Endothelial cell of umbilical vein (primary cell): Measurements from ENCODE around the gene AADACL2. TPM values are rescaled to one million over a fixed set of nuclear protein-coding genes. Genes with fewer than 3 reads are reported as not detected.

Experiments used
- BruUV-seq: library from RNA; stranded (reverse); fragments of 400-500 nt; replicated peaks from 2 replicates; lab custom pipeline; 2021; lab: Mats Ljungman, UMichigan
- CTCF ChIA-PET: fragments of 300-600, 350-600 bp; sonication (Branson Sonifier 250); formaldehyde crosslinking; loops from one replicate; lab custom pipeline; 2021; ENCODE audit warnings: antibody characterized with exemption, inconsistent platforms; lab: Charles Lee
- POLR2A ChIA-PET: fragments of 300-600, 350-600 bp; sonication (Branson Sonifier 250); formaldehyde crosslinking; loops from one replicate; lab custom pipeline; 2021; ENCODE audit warnings: antibody characterized with exemption, inconsistent platforms; lab: Charles Lee
- DNase-seq: peaks from one replicate; pipeline ENCODE4 v3.0.0-alpha.2; 2011; ENCODE audit warnings: low read depth, low spot score
- FAIRE-seq: peaks from 2 replicates; lab custom pipeline; 2011; peaks lifted over from hg19 to GRCh38; lab: Jason Lieb, UNC
- H2AFZ ChIP-seq: 2 replicates; pipeline ENCODE4 v1.6.0; 2012; ENCODE audit warnings: low read depth, low read length, control low read depth, inconsistent platforms
- H3K27ac ChIP-seq: 2 replicates; pipeline ENCODE4 v1.5.1; 2011; ENCODE audit warnings: low read depth, mild to moderate bottlenecking, control low read depth, low read length, moderate library complexity; ENCODE audit not compliant: insufficient read depth
- H3K27me3 ChIP-seq, 2 experiments: 2 replicates each; pipeline versions ENCODE4 v1.6.0 to v1.6.1; 2011; ENCODE audit warnings: low read length in 2 of 2, mixed read lengths in 1 of 2; ENCODE audit not compliant: control insufficient read depth in 2 of 2, insufficient read depth in 2 of 2
- H3K36me3 ChIP-seq, 2 experiments: 2 replicates in 1 of 2; 3 replicates in 1 of 2; pipeline ENCODE4 v1.5.1; 2011; ENCODE audit warnings: low read length in 2 of 2, mild to moderate bottlenecking in 1 of 2, moderate library complexity in 1 of 2; ENCODE audit not compliant: control insufficient read depth in 2 of 2, insufficient read depth in 2 of 2; ENCODE audit errors: extremely low read depth in 1 of 2
- H3K4me1 ChIP-seq: 3 replicates; pipeline ENCODE4 v1.5.1; 2011; ENCODE audit warnings: mild to moderate bottlenecking, low read length; ENCODE audit not compliant: control insufficient read depth, insufficient read depth; ENCODE audit errors: extremely low read depth
- H3K4me2 ChIP-seq: 2 replicates; pipeline ENCODE4 v1.6.1; 2011; ENCODE audit warnings: low read length, control low read depth, mixed read lengths; ENCODE audit not compliant: insufficient read depth
- H3K4me3 ChIP-seq, 3 experiments: fragments of 200-600 bp in 1 of 3; sonication (generic), shearing (Covaris generic) in 1 of 3; replicated peaks in 1 of 3; 2 replicates each; pipeline ENCODE4 v1.5.1; 2011 to 2016; ENCODE audit warnings: control low read depth in 3 of 3, low read length in 3 of 3, mild to moderate bottlenecking in 2 of 3, inconsistent platforms in 1 of 3, low read depth in 1 of 3, moderate library complexity in 1 of 3; ENCODE audit not compliant: insufficient read depth in 1 of 3
- H3K79me2 ChIP-seq: 2 replicates; pipeline ENCODE4 v1.6.0; 2012; ENCODE audit warnings: low read length, inconsistent platforms; ENCODE audit not compliant: control insufficient read depth, insufficient read depth
- H3K9ac ChIP-seq: replicated peaks from 2 replicates; pipeline ENCODE3; 2011; ENCODE audit warnings: low read length, control low read depth; ENCODE audit not compliant: insufficient read depth; ENCODE audit errors: extremely low read depth
- H3K9me1 ChIP-seq: replicated peaks from 3 replicates; pipeline ENCODE4 v1.6.0; 2011; ENCODE audit warnings: mild to moderate bottlenecking, low read length; ENCODE audit not compliant: control insufficient read depth, insufficient read depth; ENCODE audit errors: extremely low read depth
- H3K9me3 ChIP-seq: replicated peaks from 2 replicates; pipeline ENCODE4 v1.5.1; 2012; ENCODE audit warnings: low read length, inconsistent platforms; ENCODE audit not compliant: control insufficient read depth, insufficient read depth
- H4K20me1 ChIP-seq: replicated peaks from 2 replicates; pipeline ENCODE3; 2011; ENCODE audit warnings: mild to moderate bottlenecking, low read length; ENCODE audit not compliant: control insufficient read depth, insufficient read depth; ENCODE audit errors: extremely low read depth
- EZH2 ChIP-seq: IDR thresholded peaks from 2 replicates; pipeline ENCODE4 v1.6.1; 2012; ENCODE audit warnings: borderline replicate concordance, low read depth, mild to moderate bottlenecking, moderate library complexity, low read length, inconsistent platforms; ENCODE audit not compliant: severe bottlenecking
- FOS ChIP-seq: IDR thresholded peaks from 2 replicates; pipeline ENCODE4 v1.6.1; 2011; ENCODE audit warnings: mild to moderate bottlenecking, low read length, moderate library complexity, borderline replicate concordance; ENCODE audit not compliant: insufficient read depth
- GATA2 ChIP-seq: IDR thresholded peaks from 2 replicates; pipeline ENCODE4 v1.7.0; 2011; ENCODE audit warnings: low read depth, mild to moderate bottlenecking, moderate library complexity, mixed read lengths, low read length; ENCODE audit not compliant: insufficient read length, insufficient read depth
- JUN ChIP-seq: IDR thresholded peaks from 2 replicates; pipeline ENCODE4 v1.6.1; 2011; ENCODE audit warnings: borderline replicate concordance, low read depth; ENCODE audit not compliant: insufficient read length, insufficient read depth
- MYC ChIP-seq: IDR thresholded peaks from one replicate; pipeline ENCODE4 v1.6.1; 2011; ENCODE audit warnings: mild to moderate bottlenecking, low read depth, low read length
- POLR2A ChIP-seq: IDR thresholded peaks from 2 replicates; pipeline ENCODE4 v1.6.1; 2012; ENCODE audit warnings: low read depth, mild to moderate bottlenecking, control low read depth, low read length
- POLR2AphosphoS5 ChIP-seq: IDR thresholded peaks from 2 replicates; pipeline ENCODE4 v1.6.1; 2012; ENCODE audit warnings: low read depth, mild to moderate bottlenecking, control low read depth, low read length, moderate library complexity; ENCODE audit not compliant: insufficient read depth
- dilution Hi-C: fragments of 300-500 bp; cut with MboI; formaldehyde crosslinking; loops from one replicate; pipeline ENCODE4 v1.15.0; 2019; ENCODE audit warnings: low sequenced_read_pairs; ENCODE audit not compliant: extremely low pct_ligation_motif_present
- intact Hi-C: fragments of 100-400 bp; cut with micrococcal nuclease; formaldehyde crosslinking; loops from one replicate; pipeline ENCODE4 v1.10.0; 2022
- polyA plus RNA-seq, 4 experiments: library from polyadenylated mRNA; depleted of rRNA in 3 of 4; stranded (reverse) in 3 of 4; unstranded in 1 of 4; fragments of >200 nt; gene quantifications; 2 replicates each; pipeline versions ENCODE4 v1.2.1 to v1.2.3, GENCODE V29; 2011 to 2012; ENCODE audit warnings: missing spikeins in 1 of 4
- total RNA-seq: library from RNA; stranded (reverse); gene quantifications from 2 replicates; pipeline ENCODE4 v1.2.3, GENCODE V29; 2021
- TF ChIP-seq, protein P1 (sequence below), 2 donors: IDR thresholded peaks; 1 replicate in 1 of 2; 2 replicates in 1 of 2; pipeline ENCODE4 v1.5.1; 2011; ENCODE audit warnings: low read length in 2 of 2, mild to moderate bottlenecking in 2 of 2, moderate library complexity in 2 of 2, control low read depth in 1 of 2, inconsistent platforms in 1 of 2, low read depth in 1 of 2; ENCODE audit not compliant: insufficient read depth in 1 of 2; ENCODE audit errors: extremely low read depth in 1 of 2
- TF ChIP-seq, protein P2 (sequence below): IDR thresholded peaks from 2 replicates; pipeline ENCODE4 v1.6.1; 2011; ENCODE audit not compliant: insufficient read depth, insufficient read length

Gene AADACL2
- total and polyA plus RNA-seq, 2 donors (not counting 3 experiments of a cell fraction or from before 2014, with no cell fraction given): not detected

- TF ChIP-seq, protein P1, sequence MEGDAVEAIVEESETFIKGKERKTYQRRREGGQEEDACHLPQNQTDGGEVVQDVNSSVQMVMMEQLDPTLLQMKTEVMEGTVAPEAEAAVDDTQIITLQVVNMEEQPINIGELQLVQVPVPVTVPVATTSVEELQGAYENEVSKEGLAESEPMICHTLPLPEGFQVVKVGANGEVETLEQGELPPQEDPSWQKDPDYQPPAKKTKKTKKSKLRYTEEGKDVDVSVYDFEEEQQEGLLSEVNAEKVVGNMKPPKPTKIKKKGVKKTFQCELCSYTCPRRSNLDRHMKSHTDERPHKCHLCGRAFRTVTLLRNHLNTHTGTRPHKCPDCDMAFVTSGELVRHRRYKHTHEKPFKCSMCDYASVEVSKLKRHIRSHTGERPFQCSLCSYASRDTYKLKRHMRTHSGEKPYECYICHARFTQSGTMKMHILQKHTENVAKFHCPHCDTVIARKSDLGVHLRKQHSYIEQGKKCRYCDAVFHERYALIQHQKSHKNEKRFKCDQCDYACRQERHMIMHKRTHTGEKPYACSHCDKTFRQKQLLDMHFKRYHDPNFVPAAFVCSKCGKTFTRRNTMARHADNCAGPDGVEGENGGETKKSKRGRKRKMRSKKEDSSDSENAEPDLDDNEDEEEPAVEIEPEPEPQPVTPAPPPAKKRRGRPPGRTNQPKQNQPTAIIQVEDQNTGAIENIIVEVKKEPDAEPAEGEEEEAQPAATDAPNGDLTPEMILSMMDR (IDR thresholded peaks at IDR 0.05; ENCODE audit: extremely low read depth in 1 of 2, insufficient read depth in 1 of 2, low read depth in 1 of 2, low read length in 2 of 2): no peak
- TF ChIP-seq, protein P2, sequence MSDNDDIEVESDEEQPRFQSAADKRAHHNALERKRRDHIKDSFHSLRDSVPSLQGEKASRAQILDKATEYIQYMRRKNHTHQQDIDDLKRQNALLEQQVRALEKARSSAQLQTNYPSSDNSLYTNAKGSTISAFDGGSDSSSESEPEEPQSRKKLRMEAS: no peak
- TF ChIP-seq JUN (no peak), POLR2A (no peak), GATA2 (no peak), FOS (no peak), MYC (no peak), EZH2 (no peak), POLR2AphosphoS5 (no peak)
- DNase-seq (no peak), FAIRE-seq (no peak)
- no peaks in the 10 kb centered on the region for H3K36me3 ChIP-seq
- no peak overlapping the region for H3K4me3 ChIP-seq
- H3K27me3 ChIP-seq: no peaks in the 10 kb centered on the region
- H4K20me1 ChIP-seq: no peaks in the 10 kb centered on the region
- H3K27ac ChIP-seq: no peak overlapping the region
- no peaks in the 10 kb centered on the region for H3K9me3 ChIP-seq
- H2AFZ ChIP-seq: no peak overlapping the region
- H3K4me2 ChIP-seq: no peak overlapping the region
- POLR2A ChIA-PET: no interaction called here
- H3K9me1 ChIP-seq: no peaks in the 10 kb centered on the region
- BruUV-seq: no TSS peak
- intact Hi-C loops (no loop called here), dilution Hi-C loops (no loop called here)
- no peaks in the 10 kb centered on the region for H3K4me1 ChIP-seq
- H3K79me2 ChIP-seq: no peaks in the 10 kb centered on the region
- H3K9ac ChIP-seq: no peak overlapping the region
- CTCF ChIA-PET: no interaction called here
Observed at GRCh38 chr3:151684094-151684493, 49.6 kb upstream of the AADACL2 start.
